Measurements from ENCODE around the gene FUT2.
"Not testable (repeated sequence)": the region's sequence is repeated elsewhere in the genome, so short reads cannot be mapped to it uniquely, and the experiment has no call there.

Gene FUT2

GRCh38 chr19:48695743-48696352 is at the start of gene FUT2:
TSS of gene FUT2 (plus strand) at chr19:48695971. CDS start at chr19:48702957, 6,986 bp downstream.
- DNase-seq (ENCODE audit: low spot score), result no peak

- peak; percentile 95 for DNase-seq (ENCODE audit: low spot score)
These were observed 49.6 kb upstream of the FUT2 start, which contains the start of gene CA11 for GRCh38 chr19:48646001-48646721. TSS of gene CA11 (minus strand) at chr19:48646187. CDS start at chr19:48645632, 555 bp downstream.

GRCh38 chr19:48646722-48647216 is 49.0 kb upstream of the FUT2 start:
- no peak for DNase-seq (ENCODE audit: low spot score)

GRCh38 chr19:48648134-48648533 is 47.6 kb upstream of the FUT2 start:
- DNase-seq (ENCODE audit: low spot score), result no peak

- no peak for DNase-seq (ENCODE audit: low spot score)
These were observed 44.6 kb upstream of the FUT2 start for GRCh38 chr19:48650974-48651682.

GRCh38 chr19:48651683-48652048 is 44.1 kb upstream of the FUT2 start:
- no peak for DNase-seq (ENCODE audit: low spot score)

- no peak for DNase-seq (ENCODE audit: low spot score)
These were observed 41.3 kb upstream of the FUT2 start for GRCh38 chr19:48654299-48655059.

GRCh38 chr19:48656840-48657474 is 38.8 kb upstream of the FUT2 start:
- no peak for DNase-seq (ENCODE audit: low spot score)

- not testable (repeated sequence) for DNase-seq (ENCODE audit: low spot score)
These were observed 37.9 kb upstream of the FUT2 start for GRCh38 chr19:48657828-48658227.

- DNase-seq (ENCODE audit: low spot score), result no peak
These were observed 37.3 kb upstream of the FUT2 start for GRCh38 chr19:48658483-48658882.

- DNase-seq (ENCODE audit: low spot score), result no peak
These were observed 36.0 kb upstream of the FUT2 start for GRCh38 chr19:48659768-48660167.

- no peak for DNase-seq (ENCODE audit: low spot score)
These were observed 34.7 kb upstream of the FUT2 start for GRCh38 chr19:48660852-48661710.

- DNase-seq (ENCODE audit: low spot score), result no peak
These were observed 34.1 kb upstream of the FUT2 start for GRCh38 chr19:48661711-48662090.

GRCh38 chr19:48663667-48664066 is 32.1 kb upstream of the FUT2 start:
- DNase-seq (ENCODE audit: low spot score), result no peak

- DNase-seq (ENCODE audit: low spot score), result no peak
These were observed 31.3 kb upstream of the FUT2 start for GRCh38 chr19:48664476-48664875.

- DNase-seq (ENCODE audit: low spot score), result no peak
These were observed 30.0 kb upstream of the FUT2 start for GRCh38 chr19:48665786-48666185.

GRCh38 chr19:48668332-48668731 is 27.4 kb upstream of the FUT2 start:
- DNase-seq (ENCODE audit: low spot score), result no peak

- no peak for DNase-seq (ENCODE audit: low spot score)
These were observed 27.0 kb upstream of the FUT2 start for GRCh38 chr19:48668761-48669160.

- DNase-seq (ENCODE audit: low spot score), result no peak
These were observed 25.7 kb upstream of the FUT2 start for GRCh38 chr19:48669903-48670668.

Measured in ecto neural progenitor cell (in vitro differentiated cells).